IPS-NIHi11 (cell line): ENCODE measurements around the gene CIB4.
A peak's percentile ranks its signal among the peaks of the same experiment; 100 is the strongest.

Experiments
- DNase-seq: peaks from one replicate; pipeline ENCODE4 v3.0.0; 2012; ENCODE audit warnings: mixed read lengths, low spot score

The CIB4 gene

GRCh38 chr2:26640781-26641564 is at the start of gene CIB4:
TSS of gene CIB4 (minus strand) at chr2:26641366. CDS start at chr2:26641314, 52 bp downstream.
- DNase-seq: peak; percentile 75

GRCh38 chr2:26687801-26688200 is 46.6 kb upstream of the CIB4 start:
- no peak for DNase-seq

- DNase-seq: no peak
These were observed 46.2 kb upstream of the CIB4 start for GRCh38 chr2:26687328-26687727.

- no peak for DNase-seq
These were observed 45.0 kb upstream of the CIB4 start for GRCh38 chr2:26685989-26686839.

- no peak for DNase-seq
These were observed 44.2 kb upstream of the CIB4 start for GRCh38 chr2:26685341-26685740.

DNA sequence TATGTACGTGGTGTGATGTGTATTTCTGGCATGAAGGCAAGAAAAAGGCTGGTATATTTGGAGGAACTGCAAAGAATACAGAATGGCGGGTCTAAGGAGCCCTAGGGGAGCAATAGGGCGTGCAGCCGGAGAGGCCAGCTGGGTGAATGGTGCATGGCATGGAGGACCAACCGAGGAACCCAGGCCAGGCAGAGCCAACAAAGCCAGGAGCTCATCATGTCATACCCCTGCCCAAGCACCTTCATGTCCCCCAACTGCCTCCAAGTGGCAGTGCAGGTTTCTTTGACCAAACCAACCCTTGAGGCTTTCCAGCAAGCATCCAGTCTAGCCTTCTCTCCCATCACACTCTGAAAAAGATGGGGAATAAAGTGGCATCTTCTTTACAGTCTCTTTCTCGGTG is 42.4 kb upstream of the CIB4 start:
- no peak for DNase-seq

GRCh38 chr2:26682155-26682554 is 41.0 kb upstream of the CIB4 start:
- no peak for DNase-seq

DNA sequence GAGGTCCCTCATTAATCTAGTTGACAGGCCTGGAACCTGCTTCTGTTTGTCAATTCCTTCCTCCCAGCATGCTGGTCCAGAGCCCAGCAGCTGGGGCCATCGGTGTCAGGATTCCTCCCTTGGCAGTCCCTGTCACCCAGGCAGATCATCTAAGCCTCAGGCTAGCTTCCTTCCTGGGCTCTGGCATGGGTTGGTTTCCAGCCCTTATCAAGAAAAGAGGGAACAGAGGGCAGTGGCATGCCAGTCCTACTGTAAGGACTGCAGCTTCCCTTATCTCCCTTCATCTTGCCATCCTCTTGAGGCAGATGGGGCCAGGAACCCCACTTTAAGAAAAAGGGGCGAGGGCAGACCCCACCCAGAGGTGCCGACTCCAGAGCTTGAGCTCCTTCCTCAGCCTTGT is 40.5 kb upstream of the CIB4 start:
- DNase-seq: no peak

GRCh38 chr2:26679867-26680266 is 38.7 kb upstream of the CIB4 start:
- DNase-seq: no peak

DNA sequence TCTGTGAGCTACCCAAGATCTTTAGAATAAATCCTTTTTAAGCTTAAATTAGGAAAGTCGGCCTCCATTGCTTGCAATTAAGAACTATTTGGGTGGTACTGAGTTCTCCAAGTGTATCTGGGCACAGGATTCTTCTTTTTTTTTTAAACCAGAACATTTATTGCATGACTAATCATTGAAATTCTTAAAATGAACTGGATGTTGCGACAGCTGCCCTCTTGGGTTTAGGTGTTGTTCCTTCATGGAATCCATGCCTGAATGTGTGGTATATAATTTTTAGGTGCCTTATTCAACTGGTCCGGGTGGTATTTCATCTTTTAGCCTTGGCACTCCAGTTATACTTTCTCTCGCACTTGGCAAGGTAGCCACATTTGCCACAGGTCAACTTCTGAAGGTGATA is 36.9 kb upstream of the CIB4 start:
- DNase-seq: no peak

- no peak for DNase-seq
These were observed 34.6 kb upstream of the CIB4 start for GRCh38 chr2:26675651-26676255.

DNA sequence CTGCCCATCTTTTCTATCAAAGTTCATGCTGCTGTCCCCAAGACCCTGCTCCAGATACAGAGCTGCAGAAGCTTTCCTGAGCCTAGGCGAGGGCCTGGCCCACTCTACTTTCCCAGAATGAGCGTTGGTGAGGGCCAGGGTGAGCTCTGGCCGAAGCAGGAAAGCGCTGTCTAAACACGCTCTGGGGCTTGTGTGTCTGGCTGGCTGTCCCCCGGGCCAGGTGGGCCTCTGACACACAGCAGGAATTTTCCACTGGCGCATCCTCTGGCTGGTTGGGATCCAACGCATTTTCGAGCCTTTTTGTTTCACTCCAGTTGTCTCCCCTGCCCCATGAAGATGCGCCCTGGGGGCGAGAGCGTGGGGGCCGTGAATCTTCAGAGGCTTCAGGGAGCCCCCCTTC is 33.6 kb upstream of the CIB4 start:
- DNase-seq: no peak

DNA sequence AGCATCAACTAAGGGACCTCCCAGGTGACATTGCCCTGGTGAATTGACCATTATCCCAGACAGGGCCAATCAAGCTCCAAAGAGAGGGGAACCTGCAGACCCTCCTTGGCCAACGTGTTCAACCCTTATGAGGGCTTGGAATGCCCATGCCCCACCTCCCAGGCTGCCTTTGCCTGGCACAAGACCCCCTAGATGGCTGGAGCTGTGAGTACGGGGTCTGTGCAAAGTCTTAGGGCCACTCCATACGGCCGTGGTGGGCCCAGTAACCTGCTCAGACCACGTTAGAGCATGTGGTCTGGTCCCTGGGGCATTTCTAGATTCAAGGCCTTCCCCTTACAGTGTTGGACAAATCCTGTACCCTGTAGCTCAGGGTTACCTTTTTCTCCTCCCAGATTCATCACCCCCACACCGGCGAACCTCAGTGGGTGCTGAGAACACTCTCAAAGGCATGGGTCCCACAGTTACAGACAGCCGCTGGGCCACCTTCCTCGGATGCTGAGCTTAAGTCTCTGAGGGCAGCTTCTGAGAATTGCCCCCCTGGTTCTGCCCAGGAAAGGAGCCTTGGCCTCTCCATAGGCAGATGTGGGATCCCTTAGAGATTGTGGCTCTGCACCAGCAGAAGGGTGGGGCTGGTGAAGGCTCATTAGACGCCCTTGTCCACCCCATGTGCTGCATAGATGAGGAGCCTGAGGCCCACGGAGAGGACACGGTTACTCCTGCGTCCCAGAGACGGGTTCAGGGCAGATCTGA is 33.0 kb upstream of the CIB4 start:
- no peak for DNase-seq

DNA sequence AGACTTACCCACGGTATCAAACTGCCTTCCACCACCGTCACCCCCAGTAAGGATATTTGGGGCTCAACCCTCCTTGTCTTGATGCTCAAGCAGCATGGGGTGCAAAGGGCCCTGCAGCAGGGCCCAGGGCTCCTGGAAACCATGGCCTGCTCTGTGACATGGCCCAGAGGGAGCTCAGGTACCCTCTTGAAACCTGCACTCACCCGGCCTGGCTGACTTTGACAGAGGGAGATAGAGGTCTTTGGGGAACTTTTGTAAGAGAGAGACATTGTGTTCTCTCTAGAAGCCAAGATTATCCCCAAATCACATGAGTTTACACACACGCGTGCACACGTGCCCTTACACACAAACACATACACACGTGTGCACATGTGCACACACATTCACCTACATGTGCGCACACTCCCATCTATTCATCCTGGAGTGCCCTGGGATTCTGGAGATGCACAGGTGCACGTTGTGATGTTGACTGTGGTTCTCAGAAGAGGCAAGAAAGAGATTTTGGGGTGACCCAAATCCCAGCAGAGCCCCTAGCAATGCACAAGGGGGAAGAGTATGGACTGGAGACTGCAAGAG is 31.7 kb upstream of the CIB4 start:
- no peak for DNase-seq

GRCh38 chr2:26672112-26672817 is 31.1 kb upstream of the CIB4 start:
- DNase-seq: no peak

DNA sequence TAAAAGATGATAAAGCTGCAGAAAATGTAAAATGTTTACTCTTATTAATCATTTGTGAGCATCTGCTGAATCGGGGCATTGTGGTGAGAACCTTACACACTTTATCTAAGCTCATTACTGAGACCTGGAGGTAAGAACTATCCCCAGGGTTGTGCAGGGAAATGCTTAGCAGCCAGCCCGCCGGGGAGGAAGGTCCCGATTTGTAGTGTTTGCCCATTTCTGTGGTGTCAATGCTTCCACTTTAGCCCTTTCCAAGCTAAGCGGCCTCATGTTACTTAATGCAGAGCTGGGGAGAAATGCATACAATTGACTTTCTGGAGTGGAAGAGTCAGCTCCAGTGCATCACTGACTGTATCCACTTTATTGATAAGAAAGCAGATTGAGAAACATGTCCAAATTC is 30.5 kb upstream of the CIB4 start:
- no peak for DNase-seq

- no peak for DNase-seq
These were observed 29.8 kb upstream of the CIB4 start for GRCh38 chr2:26670931-26671460.

GRCh38 chr2:26670171-26670570 is 29.0 kb upstream of the CIB4 start:
- DNase-seq: no peak

- DNase-seq: no peak
These were observed 27.9 kb upstream of the CIB4 start for GRCh38 chr2:26668856-26669750.

- DNase-seq: no peak
These were observed 26.9 kb upstream of the CIB4 start for GRCh38 chr2:26668041-26668440.
